CD1c-positive myeloid dendritic cell (primary cell): ENCODE measurements around the gene SLC18A2.
"Not testable (repeated sequence)": the region's sequence is repeated elsewhere in the genome, so short reads cannot be mapped to it uniquely, and the experiment has no call there.

Source experiments
- DNase-seq: peaks from one replicate; pipeline ENCODE4 v3.0.0-alpha.2; 2016; ENCODE audit errors: extremely low spot score

The SLC18A2 gene

GRCh38 chr10:117262903-117263293, 22.0 kb downstream of the SLC18A2 start:
- DNase-seq, result no peak

- no peak for DNase-seq
These were observed 23.9 kb downstream of the SLC18A2 start for GRCh38 chr10:117264782-117265181.

- no peak for DNase-seq
These were observed 25.5 kb downstream of the SLC18A2 start for GRCh38 chr10:117266400-117266799.

- DNase-seq, result no peak
These were observed 25.9 kb downstream of the SLC18A2 start for GRCh38 chr10:117266812-117267211.

- DNase-seq, result no peak
These were observed 27.3 kb downstream of the SLC18A2 start for GRCh38 chr10:117268258-117268657.

- no peak for DNase-seq
These were observed 28.0 kb downstream of the SLC18A2 start for GRCh38 chr10:117268907-117269306.

- DNase-seq, result no peak
These were observed 30.5 kb downstream of the SLC18A2 start for GRCh38 chr10:117271427-117271826.

GRCh38 chr10:117272195-117273076, 31.5 kb downstream of the SLC18A2 start:
- no peak for DNase-seq

- no peak for DNase-seq
These were observed 33.1 kb downstream of the SLC18A2 start for GRCh38 chr10:117273980-117274379.

GRCh38 chr10:117274509-117274908, 33.6 kb downstream of the SLC18A2 start:
- no peak for DNase-seq

GRCh38 chr10:117275121-117275520, 34.2 kb downstream of the SLC18A2 start:
- DNase-seq, result no peak

GRCh38 chr10:117277675-117278074, 36.8 kb downstream of the SLC18A2 start:
- no peak for DNase-seq

GRCh38 chr10:117284716-117285494, 44.0 kb downstream of the SLC18A2 start:
- DNase-seq, result no peak

- DNase-seq, result not testable (repeated sequence)
These were observed 50.0 kb downstream of the SLC18A2 start for GRCh38 chr10:117290872-117291271.

GRCh38 chr10:117294039-117294645, 53.2 kb downstream of the SLC18A2 start:
- no peak for DNase-seq

- no peak for DNase-seq
These were observed 53.8 kb downstream of the SLC18A2 start for GRCh38 chr10:117294735-117295134.

GRCh38 chr10:117298219-117298618, 57.3 kb downstream of the SLC18A2 start:
- no peak for DNase-seq

GRCh38 chr10:117299435-117299834, 58.5 kb downstream of the SLC18A2 start:
- DNase-seq, result no peak

- DNase-seq, result no peak
These were observed 59.8 kb downstream of the SLC18A2 start for GRCh38 chr10:117300671-117301070.

- not testable (repeated sequence) for DNase-seq
These were observed 62.5 kb downstream of the SLC18A2 start for GRCh38 chr10:117303451-117303850.

- DNase-seq, result no peak
These were observed 65.8 kb downstream of the SLC18A2 start for GRCh38 chr10:117306674-117307073.

- DNase-seq, result no peak
These were observed 70.3 kb downstream of the SLC18A2 start for GRCh38 chr10:117311261-117311660.
